GM18526 (cell line): Measurements from ENCODE around the gene STAB2.

ENCODE experiments used
- POLR2A ChIP-seq: IDR thresholded peaks from 3 replicates; pipeline ENCODE4 v1.6.1; 2011; ENCODE audit not compliant: insufficient read length; ENCODE audit errors: extremely low read depth

STAB2 gene

DNA sequence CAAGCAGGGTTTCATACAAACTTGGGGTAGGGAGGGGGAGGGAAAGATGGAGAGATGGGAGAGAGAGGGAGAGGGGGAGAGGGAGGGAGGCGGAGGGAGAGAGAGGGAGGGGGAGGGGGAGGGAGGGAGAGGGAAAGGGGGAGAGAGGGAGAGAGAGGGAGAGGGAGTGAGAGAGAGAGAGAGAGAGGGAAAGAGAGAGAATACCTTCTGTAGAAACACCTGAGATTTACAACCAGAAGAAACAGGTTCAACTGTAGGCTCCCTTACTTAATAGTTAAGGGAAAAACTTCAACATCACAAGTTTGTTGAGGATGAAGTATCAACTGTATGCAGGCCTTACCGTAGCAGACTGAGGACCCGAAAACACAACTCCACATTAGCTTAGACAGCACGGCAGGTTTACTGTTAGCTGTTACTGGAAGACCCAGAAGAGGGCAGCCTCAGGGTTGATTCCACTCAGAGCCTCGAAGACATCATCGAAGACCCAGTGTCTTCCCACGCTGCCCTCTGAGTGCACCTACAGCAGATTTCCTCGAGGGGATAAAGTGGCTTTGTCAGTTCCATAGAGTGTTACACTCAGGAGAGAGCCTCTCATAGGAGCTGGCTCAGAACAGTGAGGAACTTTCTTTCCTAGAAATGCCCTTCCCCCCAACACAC is 181.5 kb downstream of the STAB2 start:
- no peak for TF ChIP-seq POLR2A

DNA sequence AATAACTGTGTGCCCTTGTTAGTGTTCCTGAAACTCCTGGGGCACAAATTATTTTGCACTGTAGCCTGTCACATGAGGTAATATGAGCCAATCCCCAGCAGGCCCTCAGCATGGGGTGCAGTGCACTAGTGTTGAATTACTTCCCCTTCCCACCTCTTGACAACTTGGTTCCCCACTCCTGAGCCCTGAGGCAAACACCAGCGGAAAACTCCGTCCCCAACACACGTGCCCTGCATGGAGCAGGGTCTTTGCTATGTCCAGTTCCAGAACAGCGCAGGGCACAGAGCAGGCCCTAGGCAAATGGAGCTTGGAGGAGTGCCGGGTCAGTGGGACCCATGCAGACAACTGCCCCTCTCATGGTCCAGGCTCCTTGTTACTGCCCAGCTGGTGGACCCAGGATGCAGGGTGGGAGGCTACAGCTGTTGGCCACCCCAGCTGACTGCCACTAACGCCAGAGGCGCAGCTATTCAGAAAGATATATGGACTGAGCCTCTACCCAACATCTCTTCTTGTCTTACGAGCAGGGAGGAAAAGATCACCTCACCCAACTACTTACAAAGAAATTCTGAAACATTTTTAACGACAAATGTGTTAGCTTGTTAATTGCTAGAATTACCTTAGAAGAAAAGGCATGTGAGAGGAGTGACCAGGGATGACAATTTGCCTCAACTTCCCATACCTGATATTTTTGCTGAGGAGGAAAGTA is 182.3 kb downstream of the STAB2 start:
- TF ChIP-seq POLR2A = no peak

- TF ChIP-seq POLR2A = no peak
Measured at GRCh38 chr12:103771466-103771865, 184.4 kb downstream of the STAB2 start.

GRCh38 chr12:103772367-103773108 is 185.5 kb downstream of the STAB2 start:
- no peak for TF ChIP-seq POLR2A

DNA sequence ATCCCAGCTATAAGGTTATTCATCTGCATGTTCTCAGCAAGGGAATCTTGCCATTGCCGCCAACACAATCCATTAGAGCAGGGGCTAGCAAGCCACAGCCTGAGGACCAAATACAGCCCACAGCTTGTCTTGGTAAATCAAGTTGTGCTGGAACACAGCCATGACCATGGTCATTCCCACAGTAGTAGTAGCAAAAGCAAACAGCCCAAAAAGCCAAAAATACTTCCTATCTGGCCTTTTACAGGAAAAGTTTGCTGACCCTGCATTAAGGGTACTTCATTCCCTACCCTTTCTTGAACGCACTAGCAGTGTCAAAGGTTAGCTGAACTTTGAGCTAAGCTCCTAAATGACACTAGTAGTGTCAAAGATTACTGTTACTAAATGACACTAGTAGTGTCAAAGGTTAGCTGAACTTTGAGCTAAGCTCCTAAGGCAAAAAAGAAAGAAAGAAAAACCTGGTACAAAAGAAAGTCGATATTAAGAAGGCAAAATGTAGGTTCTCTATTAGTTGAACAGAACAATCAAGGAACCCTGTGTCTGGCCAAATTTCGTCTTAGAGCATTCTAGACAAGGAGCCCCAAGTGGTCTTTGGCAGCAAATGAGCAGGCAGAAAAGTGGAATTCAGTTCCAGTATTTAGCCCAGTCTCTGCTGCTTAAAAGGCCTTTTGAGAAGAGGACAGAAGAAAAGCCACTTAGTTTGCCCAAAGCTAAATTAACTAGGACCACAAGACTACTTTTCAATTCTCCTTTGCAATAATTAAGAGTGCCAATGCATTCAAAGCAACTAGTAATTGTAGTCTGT is 186.2 kb downstream of the STAB2 start:
- TF ChIP-seq POLR2A = no peak

DNA sequence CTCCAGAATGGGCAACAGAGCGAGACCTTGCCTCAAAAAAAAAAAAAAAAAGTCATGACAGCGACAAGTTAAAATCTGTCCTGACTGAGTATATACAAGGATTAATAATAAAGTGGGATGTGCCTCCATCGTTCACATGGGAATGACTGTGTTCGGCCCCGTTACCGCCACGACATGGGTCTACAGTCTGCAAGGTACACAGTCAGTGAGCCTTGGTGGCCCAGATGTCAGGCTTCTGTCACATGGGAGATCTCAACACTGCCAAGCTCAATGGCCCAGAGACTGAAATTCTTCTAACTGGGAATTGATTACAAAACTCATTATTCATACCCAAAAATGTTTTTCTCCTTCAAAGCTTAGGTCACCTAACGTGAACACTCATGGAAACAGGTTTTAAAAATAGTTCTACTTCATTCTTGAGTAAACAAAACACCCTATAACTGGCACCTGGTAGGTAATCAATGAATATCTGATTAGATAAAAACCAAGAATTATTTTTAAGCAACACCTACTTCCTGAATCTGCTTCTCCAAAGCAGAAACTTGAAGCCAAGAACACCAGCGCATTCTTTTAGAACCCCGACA is 188.0 kb downstream of the STAB2 start:
- TF ChIP-seq POLR2A = no peak

- TF ChIP-seq POLR2A = no peak
Measured at GRCh38 chr12:103778781-103779180, 191.7 kb downstream of the STAB2 start.

DNA sequence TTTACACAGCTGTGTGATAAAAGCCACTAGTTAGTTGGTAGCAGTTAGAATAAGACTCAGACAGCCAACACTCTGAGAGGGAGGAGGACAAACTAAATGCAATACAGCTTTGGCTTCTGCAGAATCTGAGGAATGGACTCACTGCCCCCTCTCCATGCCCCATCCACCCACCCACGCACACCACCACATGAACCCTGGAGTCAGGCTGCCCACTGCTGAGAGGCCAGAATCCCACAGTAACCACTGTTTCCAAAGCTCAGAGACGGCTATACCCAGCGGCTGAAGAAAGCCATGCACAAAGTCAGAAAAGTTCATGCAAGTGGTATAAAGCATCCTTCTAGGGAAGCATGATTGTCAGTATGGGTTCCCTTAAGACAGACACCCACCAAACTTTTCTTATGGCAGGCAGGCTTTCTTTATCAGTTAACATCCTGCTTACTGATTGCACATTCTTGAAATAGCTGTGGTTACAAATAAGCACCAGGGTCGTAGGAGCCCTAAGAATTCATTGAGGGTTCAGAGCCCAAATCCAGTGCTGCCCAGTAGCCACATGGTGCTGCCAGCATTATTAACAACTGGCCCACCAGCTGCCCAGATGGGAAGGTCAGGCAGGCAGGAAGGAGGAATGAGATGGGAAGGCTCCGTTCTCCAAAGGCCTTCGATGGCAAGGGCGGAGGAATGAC is 192.5 kb downstream of the STAB2 start:
- no peak for TF ChIP-seq POLR2A

GRCh38 chr12:103780093-103780440 is 193.0 kb downstream of the STAB2 start:
- no peak for TF ChIP-seq POLR2A

DNA sequence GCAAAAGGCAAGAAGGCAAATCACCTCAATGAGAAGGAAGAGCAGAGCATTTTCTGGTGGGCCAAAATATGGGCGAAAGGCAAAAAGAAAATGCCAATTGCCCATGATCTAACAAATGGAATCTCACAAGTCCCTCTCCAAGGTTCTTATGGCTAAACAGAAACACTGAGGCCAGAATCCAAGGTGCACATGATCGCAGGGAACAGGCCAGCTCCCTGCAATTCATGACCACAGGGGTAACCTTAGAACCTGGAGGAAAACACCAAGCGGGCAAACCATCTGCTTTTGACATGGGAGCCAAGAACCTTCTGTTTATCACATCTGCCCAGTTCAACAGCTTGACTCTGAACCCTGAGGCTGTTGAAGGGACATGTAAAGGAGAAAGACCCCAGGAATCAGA is 193.9 kb downstream of the STAB2 start:
- TF ChIP-seq POLR2A = no peak

DNA sequence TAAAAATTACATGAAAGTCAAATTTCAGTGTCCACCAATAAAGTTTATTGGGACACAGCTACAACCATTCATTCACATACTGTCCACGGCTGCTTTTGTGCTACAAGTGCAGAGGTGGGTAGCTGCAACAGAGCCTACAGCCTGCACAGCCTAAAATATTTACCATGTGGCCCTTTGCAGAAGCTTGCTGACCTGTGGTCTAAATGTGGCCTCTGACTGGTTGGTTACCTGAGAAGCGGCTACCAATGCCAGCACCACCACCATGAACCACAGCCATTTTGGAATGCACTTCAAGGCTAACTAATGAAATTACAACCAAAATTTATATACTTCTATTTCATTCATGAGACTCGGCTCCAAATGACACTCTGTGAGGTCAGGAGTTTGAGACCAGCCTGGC is 195.3 kb downstream of the STAB2 start:
- no peak for TF ChIP-seq POLR2A

GRCh38 chr12:103783744-103784664 is 196.9 kb downstream of the STAB2 start:
- no peak for TF ChIP-seq POLR2A

GRCh38 chr12:103785243-103786031 is 198.4 kb downstream of the STAB2 start:
- no peak for TF ChIP-seq POLR2A
